ENCODE results near the gene CXCL17. TPM values are rescaled to one million over a fixed set of nuclear protein-coding genes. Genes with fewer than 3 reads are reported as not detected.

CXCL17 gene
- total RNA-seq, 1 experiment from 2014 or later = not detected

DNA sequence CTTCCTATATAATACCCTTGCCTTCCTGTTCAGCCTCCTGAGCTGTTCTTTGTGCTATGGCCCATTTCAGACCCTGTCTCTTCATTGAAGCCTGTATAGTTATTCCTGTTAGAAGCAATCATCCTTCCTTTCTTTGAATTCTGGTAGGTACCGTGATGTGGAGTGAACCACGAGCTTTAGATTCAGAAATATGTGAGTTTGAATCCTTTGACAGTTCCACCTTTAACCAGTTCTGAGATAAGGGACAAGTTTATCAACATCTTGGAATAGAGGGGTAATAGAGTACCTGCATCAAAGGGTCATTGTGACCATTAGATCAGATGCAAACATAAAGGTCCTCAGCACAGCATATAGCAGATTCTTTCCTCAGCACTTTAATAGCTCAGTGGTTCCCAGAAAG is 12.3 kb upstream of the CXCL17 start:
- Histone ChIP-seq H2AK5ac (ENCODE audit: insufficient read length, low read length) (no peak overlapping the region), H3K14ac (ENCODE audit: insufficient read depth, low read length) (no peak overlapping the region), H3T11ph (ENCODE audit: low read length) (no peak overlapping the region), H2BK20ac (ENCODE audit: low read depth, low read length, poor library complexity, severe bottlenecking) (no peak overlapping the region), H3K9ac (ENCODE audit: extremely low read depth, insufficient read length, low read length) (no peak overlapping the region), H2BK12ac (ENCODE audit: insufficient read length, low read depth, low read length) (no peak overlapping the region), H3K18ac (ENCODE audit: insufficient read length, low read depth, low read length) (no peak overlapping the region), H4K5ac (ENCODE audit: insufficient read length, low read depth, low read length) (no peak overlapping the region), H2AFZ (ENCODE audit: low read length) (no peak overlapping the region), H3K27me3 (ENCODE audit: insufficient read depth, low read length) (no peaks in the 10 kb centered on the region), H4K91ac (ENCODE audit: insufficient read length, low read depth, low read length) (no peak overlapping the region), H3K4me2 (ENCODE audit: insufficient read depth, insufficient read length, low read length) (no peak overlapping the region), H4K8ac (replicated peaks; ENCODE audit: insufficient read length, low read depth, low read length) (no peak overlapping the region), H2BK120ac (ENCODE audit: low read depth, low read length, poor library complexity, severe bottlenecking) (no peak overlapping the region), H3K4me1 (ENCODE audit: insufficient read depth, low read length) (peaks cover 4% of the 10 kb centered on the region; the same call in 1 of the 2 replicates), H3K23me2 (ENCODE audit: insufficient read length, low read depth, low read length, poor library complexity, severe bottlenecking) (no peaks in the 10 kb centered on the region), H3K79me1 (ENCODE audit: insufficient read depth, low read depth, low read length, poor library complexity, severe bottlenecking) (no peaks in the 10 kb centered on the region), H2BK5ac (ENCODE audit: insufficient read length, low read length) (no peak overlapping the region), H3K9me3 (ENCODE audit: control insufficient read depth, low read depth, low read length) (no peaks in the 10 kb centered on the region), H3K79me2 (ENCODE audit: insufficient read depth, low read length) (no peaks in the 10 kb centered on the region), H3K23ac (ENCODE audit: insufficient read length, low read depth, low read length) (no peak overlapping the region), H2BK15ac (ENCODE audit: low read depth, low read length) (no peak overlapping the region), H3K4ac (ENCODE audit: low read depth, low read length) (no peak overlapping the region), H3K56ac (ENCODE audit: insufficient read length, low read depth, low read length) (no peak overlapping the region), H3K27ac (ENCODE audit: insufficient read length, low read depth, low read length) (no peak overlapping the region), H4K20me1 (ENCODE audit: control insufficient read depth, insufficient read depth, insufficient read length) (no peaks in the 10 kb centered on the region)
- peaks cover 2 to 14% (median 3%) of the 10 kb centered on the region in 3 experiments; a peak in 5 of 7 replicates for H3K36me3 Mint-ChIP-seq (ENCODE audit: insufficient read depth in 1 of 3, low read depth in 3 of 3)
- DNase-seq = no peak
- H3K27ac Mint-ChIP-seq = no peak overlapping the region
- peaks cover 0 to 3% of the 10 kb centered on the region in 2 experiments; a peak in 2 of 5 replicates for H3K9me3 Mint-ChIP-seq
- TF ChIP-seq, protein P1, sequence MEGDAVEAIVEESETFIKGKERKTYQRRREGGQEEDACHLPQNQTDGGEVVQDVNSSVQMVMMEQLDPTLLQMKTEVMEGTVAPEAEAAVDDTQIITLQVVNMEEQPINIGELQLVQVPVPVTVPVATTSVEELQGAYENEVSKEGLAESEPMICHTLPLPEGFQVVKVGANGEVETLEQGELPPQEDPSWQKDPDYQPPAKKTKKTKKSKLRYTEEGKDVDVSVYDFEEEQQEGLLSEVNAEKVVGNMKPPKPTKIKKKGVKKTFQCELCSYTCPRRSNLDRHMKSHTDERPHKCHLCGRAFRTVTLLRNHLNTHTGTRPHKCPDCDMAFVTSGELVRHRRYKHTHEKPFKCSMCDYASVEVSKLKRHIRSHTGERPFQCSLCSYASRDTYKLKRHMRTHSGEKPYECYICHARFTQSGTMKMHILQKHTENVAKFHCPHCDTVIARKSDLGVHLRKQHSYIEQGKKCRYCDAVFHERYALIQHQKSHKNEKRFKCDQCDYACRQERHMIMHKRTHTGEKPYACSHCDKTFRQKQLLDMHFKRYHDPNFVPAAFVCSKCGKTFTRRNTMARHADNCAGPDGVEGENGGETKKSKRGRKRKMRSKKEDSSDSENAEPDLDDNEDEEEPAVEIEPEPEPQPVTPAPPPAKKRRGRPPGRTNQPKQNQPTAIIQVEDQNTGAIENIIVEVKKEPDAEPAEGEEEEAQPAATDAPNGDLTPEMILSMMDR (conservative IDR thresholded peaks at IDR 0.05) = no peak
- no CpG with 5 or more reads among the region's 2 CpGs for WGBS (ENCODE audit: extremely low coverage, insufficient read length, low lambda C conversion rate)
- no peak overlapping the region for H3K4me3 Mint-ChIP-seq
- peaks cover 2% of the 10 kb centered on the region; the same call in 1 of the 2 replicates for H3K27me3 Mint-ChIP-seq (ENCODE audit: low read depth)
- H3K4me1 Mint-ChIP-seq = peaks cover 42 to 46% of the 10 kb centered on the region in 2 experiments

Measured in H9 (cell line).